PC-3 (cell line): ENCODE results near the gene MTM1.

Experiments used
- EZH2 ChIP-seq: fragments of 300-600 bp; sonication (generic); IDR thresholded peaks from one replicate; pipeline ENCODE4 v1.6.1; 2017; ENCODE audit warnings: antibody characterized with exemption, mild to moderate bottlenecking, low read length; ENCODE audit not compliant: unreplicated experiment
- TF ChIP-seq, protein P1 (sequence below): fragments of 300-600 bp; sonication (generic); conservative IDR thresholded peaks from 2 replicates; pipeline ENCODE4 v1.5.1; 2017; ENCODE audit warnings: antibody characterized with exemption, low read depth, mild to moderate bottlenecking, low read length

DNA sequence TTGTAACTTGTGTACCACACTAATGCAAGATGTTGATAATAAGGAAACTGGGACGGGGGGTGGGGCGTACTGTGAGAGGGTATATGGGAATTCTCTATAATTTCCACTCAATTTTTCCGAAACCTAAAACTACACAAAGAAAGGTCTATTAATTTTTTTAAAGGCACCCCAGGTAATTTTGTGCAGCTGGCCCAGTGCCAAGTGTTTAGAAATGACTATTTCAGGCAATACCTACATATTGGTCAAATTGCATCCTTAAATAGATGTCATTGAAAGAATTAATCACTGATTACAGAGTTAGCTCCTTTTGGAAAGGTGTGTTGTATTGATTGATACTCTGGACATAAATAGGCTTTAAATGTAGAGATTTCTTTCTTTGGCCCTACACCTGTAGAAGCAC lies 114.7 kb downstream of the MTM1 start:
- TF ChIP-seq, protein P1, sequence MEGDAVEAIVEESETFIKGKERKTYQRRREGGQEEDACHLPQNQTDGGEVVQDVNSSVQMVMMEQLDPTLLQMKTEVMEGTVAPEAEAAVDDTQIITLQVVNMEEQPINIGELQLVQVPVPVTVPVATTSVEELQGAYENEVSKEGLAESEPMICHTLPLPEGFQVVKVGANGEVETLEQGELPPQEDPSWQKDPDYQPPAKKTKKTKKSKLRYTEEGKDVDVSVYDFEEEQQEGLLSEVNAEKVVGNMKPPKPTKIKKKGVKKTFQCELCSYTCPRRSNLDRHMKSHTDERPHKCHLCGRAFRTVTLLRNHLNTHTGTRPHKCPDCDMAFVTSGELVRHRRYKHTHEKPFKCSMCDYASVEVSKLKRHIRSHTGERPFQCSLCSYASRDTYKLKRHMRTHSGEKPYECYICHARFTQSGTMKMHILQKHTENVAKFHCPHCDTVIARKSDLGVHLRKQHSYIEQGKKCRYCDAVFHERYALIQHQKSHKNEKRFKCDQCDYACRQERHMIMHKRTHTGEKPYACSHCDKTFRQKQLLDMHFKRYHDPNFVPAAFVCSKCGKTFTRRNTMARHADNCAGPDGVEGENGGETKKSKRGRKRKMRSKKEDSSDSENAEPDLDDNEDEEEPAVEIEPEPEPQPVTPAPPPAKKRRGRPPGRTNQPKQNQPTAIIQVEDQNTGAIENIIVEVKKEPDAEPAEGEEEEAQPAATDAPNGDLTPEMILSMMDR = no peak
- TF ChIP-seq EZH2 = no peak
